Measurements from ENCODE around the gene EIF2S1. TPM values are rescaled to one million over a fixed set of nuclear protein-coding genes. Genes with fewer than 3 reads are reported as not detected.

EIF2S1 gene
- total and polyA plus RNA-seq, 10 donors, result 13.9 to 68.6 (median 52.0) TPM

DNA sequence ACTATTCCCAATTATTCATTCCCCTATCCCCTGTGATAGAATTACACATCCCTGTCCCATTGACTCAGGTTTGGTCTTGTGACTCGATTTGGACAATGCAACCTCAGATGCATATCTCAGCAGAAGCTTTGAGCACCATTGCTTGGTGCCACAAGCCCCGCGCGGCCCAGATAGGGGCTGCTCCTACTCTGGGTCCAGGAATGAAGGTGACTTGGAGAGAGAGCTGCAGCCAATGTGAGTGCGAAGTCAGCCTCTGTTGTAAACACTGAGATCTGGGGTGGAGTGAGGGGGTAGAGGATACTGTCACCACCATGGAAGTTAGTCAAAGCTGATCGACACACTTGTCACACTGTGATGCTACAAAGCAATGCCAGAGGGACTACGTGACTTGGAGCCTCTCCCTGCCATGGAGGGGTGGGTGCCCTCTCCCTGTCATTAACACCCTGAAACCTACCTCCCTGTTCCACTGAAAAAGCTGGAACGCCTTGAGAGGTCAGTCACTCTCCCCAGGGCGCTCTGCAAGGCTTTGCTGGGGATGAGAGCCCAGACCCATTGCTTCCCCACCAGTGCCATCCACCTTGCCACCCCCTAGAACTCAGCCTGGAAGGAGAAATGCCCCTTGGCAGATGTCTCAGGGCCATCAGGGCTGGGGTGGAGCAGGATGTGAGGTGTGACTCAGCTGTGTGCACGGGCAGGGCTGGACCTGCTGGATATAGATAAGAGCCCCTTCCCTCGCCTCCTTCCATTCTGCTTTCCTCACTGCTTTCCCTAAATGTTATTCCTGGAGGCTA lies 58.5 kb downstream of the EIF2S1 start:
- Histone ChIP-seq H3K27ac (no peak overlapping the region), H3K27me3 (replicated peaks in 1 of 7) (peaks cover 0 to 10% (median 0%) of the 10 kb centered on the region in 7 donors), H3K9me3 (no peaks in the 10 kb centered on the region), H3K4me1 (peaks cover 0 to 4% (median 0%) of the 10 kb centered on the region in 6 donors), H3K4me3 (no peak overlapping the region), H3K36me3 (no peaks in the 10 kb centered on the region)
- 73 to 85% (median 80%) methylated on average over 10 to 11 of the region's 11 CpGs for WGBS, 5 donors
- intact Hi-C loops (cut with DNase I; ENCODE audit: low total_unique reads), result no loop called here
- TF ChIP-seq POLR2A (IDR thresholded peaks at IDR 0.05) (no peak), CTCF (IDR thresholded peaks at IDR 0.05 in 8 of 11, conservative IDR thresholded peaks at IDR 0.05 in 3 of 11) (no peak), POLR2AphosphoS5 (IDR thresholded peaks at IDR 0.05) (no peak)
- DNase-seq, result no peak

DNA sequence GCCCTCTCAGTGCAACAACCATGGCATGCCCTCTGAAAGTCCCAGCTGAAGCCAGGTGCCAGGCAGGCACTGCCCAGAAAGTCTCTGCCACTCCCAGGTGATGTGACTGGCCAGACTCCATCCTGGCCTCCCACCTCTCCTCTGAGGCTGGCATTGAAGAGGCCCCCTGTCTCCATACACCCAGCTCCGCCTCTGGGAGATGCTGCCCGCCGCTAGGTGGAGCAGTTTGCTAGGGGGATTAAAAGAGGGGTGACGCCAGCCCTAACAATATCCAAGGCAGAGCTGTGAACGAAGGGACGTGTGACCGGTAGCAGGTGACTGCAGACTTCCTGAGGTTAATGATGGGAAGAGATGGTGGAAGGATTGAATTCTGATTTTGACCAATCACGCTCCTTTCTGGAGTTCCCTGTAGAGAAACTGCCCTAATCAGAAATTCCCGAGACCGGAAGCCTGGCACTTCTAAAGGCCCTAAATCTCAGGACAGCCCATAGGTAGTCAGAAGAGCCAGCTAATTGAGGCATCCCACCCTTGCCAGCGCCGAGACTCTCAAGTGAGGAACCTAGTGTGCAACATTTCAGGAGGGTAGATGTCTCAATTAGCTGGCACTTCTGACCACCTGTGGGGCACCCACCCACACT lies 60.1 kb downstream of the EIF2S1 start:
- Histone ChIP-seq H3K4me1 (no peaks in the 10 kb centered on the region), H3K27me3 (replicated peaks in 1 of 7) (peaks cover 0 to 26% (median 0%) of the 10 kb centered on the region in 7 donors), H3K36me3 (no peaks in the 10 kb centered on the region), H3K4me3 (no peak overlapping the region), H3K27ac (no peak overlapping the region), H3K9me3 (no peaks in the 10 kb centered on the region)
- DNase-seq, result no peak
- 67 to 84% (median 73%) methylated on average over 12 of the region's 12 CpGs for WGBS, 5 donors
- no peak for TF ChIP-seq POLR2A (IDR thresholded peaks at IDR 0.05)
- TF ChIP-seq CTCF (IDR thresholded peaks at IDR 0.05 in 8 of 11, conservative IDR thresholded peaks at IDR 0.05 in 3 of 11), result peak in 5 of 11 experiments; percentile 40 to 50 (median 44)
- TF ChIP-seq POLR2AphosphoS5 (IDR thresholded peaks at IDR 0.05), result no peak
- intact Hi-C loops (cut with DNase I; ENCODE audit: low total_unique reads), result no loop called here

GRCh38 chr14:67421356-67422224 lies 61.5 kb downstream of the EIF2S1 start:
- TF ChIP-seq CTCF (IDR thresholded peaks at IDR 0.05 in 8 of 11, conservative IDR thresholded peaks at IDR 0.05 in 3 of 11) (no peak), POLR2AphosphoS5 (IDR thresholded peaks at IDR 0.05) (no peak), POLR2A (IDR thresholded peaks at IDR 0.05) (no peak)
- 83 to 93% (median 88%) methylated on average over 11 of the region's 11 CpGs for WGBS, 5 donors
- intact Hi-C loops (cut with DNase I; ENCODE audit: low total_unique reads), result no loop called here
- Histone ChIP-seq H3K27me3 (replicated peaks in 1 of 7) (peaks cover 0 to 40% (median 1%) of the 10 kb centered on the region in 7 donors), H3K36me3 (no peaks in the 10 kb centered on the region), H3K9me3 (no peaks in the 10 kb centered on the region), H3K27ac (no peak overlapping the region), H3K4me3 (no peak overlapping the region), H3K4me1 (no peaks in the 10 kb centered on the region)
- no peak for DNase-seq

Data from spleen (tissue), 11 donors.